Mesenchymal stem cell (in vitro differentiated cells and primary cell): ENCODE results near the gene SLC12A3.

Source experiments
- DNase-seq: peaks from one replicate; pipeline ENCODE4 v3.0.0-alpha.2; 2013
- H2AFZ ChIP-seq: one replicate; pipeline ENCODE4 v1.6.1; 2013; ENCODE audit warnings: low read depth, mild to moderate bottlenecking, control low read depth, inconsistent platforms, low read length, moderate library complexity
- H2AK5ac ChIP-seq: 2 replicates; pipeline ENCODE4 v1.6.1; 2013; ENCODE audit warnings: low read length, moderate library complexity, mild to moderate bottlenecking, inconsistent platforms; ENCODE audit not compliant: severe bottlenecking
- H2BK120ac ChIP-seq: one replicate; pipeline ENCODE4 v1.6.1; 2013; ENCODE audit warnings: low read depth, mild to moderate bottlenecking, inconsistent platforms, low read length, moderate library complexity
- H2BK12ac ChIP-seq, 2 experiments: one replicate each; pipeline ENCODE4 v1.6.1; 2013; ENCODE audit warnings: inconsistent platforms in 2 of 2, low read length in 2 of 2, mild to moderate bottlenecking in 2 of 2, moderate library complexity in 2 of 2, control low read depth in 1 of 2
- H2BK15ac ChIP-seq: one replicate; pipeline ENCODE4 v1.6.1; 2013; ENCODE audit warnings: mild to moderate bottlenecking, low read depth, inconsistent platforms; ENCODE audit not compliant: poor library complexity, severe bottlenecking
- H2BK5ac ChIP-seq: 2 replicates; pipeline ENCODE4 v1.6.1; 2013; ENCODE audit warnings: low read depth, mild to moderate bottlenecking, low read length, control low read depth, inconsistent platforms; ENCODE audit not compliant: poor library complexity, severe bottlenecking
- H3K14ac ChIP-seq, 2 experiments: one replicate each; pipeline ENCODE4 v1.6.1; 2013; ENCODE audit warnings: inconsistent platforms in 2 of 2, low read length in 2 of 2, control low read depth in 1 of 2, mild to moderate bottlenecking in 1 of 2, moderate library complexity in 1 of 2
- H3K18ac ChIP-seq, 2 experiments: one replicate each; pipeline ENCODE4 v1.6.1; 2013; ENCODE audit warnings: inconsistent platforms in 2 of 2, low read length in 2 of 2, control low read depth in 1 of 2, low read depth in 1 of 2, mild to moderate bottlenecking in 1 of 2
- H3K23ac ChIP-seq, 2 experiments: one replicate each; pipeline ENCODE4 v1.6.1; 2013; ENCODE audit warnings: inconsistent platforms in 2 of 2, low read length in 2 of 2, mild to moderate bottlenecking in 2 of 2, moderate library complexity in 2 of 2, control low read depth in 1 of 2
- H3K27ac ChIP-seq: 2 replicates; pipeline ENCODE4 v1.5.1; 2013; ENCODE audit warnings: mild to moderate bottlenecking, moderate library complexity, low read length, control low read depth, inconsistent platforms; ENCODE audit not compliant: poor library complexity, severe bottlenecking
- H3K27me3 ChIP-seq, 2 experiments: 2 replicates each; pipeline versions ENCODE4 v1.6.1 to v1.7.0; 2013; ENCODE audit warnings: low read length in 2 of 2, mild to moderate bottlenecking in 2 of 2, moderate library complexity in 2 of 2, control low read depth in 1 of 2, inconsistent platforms in 1 of 2; ENCODE audit not compliant: control insufficient read depth in 1 of 2, insufficient read depth in 1 of 2
- H3K36me3 ChIP-seq, 2 experiments: 2 replicates each; pipeline versions ENCODE4 v1.6.1 to v1.7.0; 2013; ENCODE audit warnings: low read length in 2 of 2, control low read depth in 1 of 2, inconsistent platforms in 1 of 2, low read depth in 1 of 2, mild to moderate bottlenecking in 1 of 2; ENCODE audit not compliant: insufficient read depth in 2 of 2, control insufficient read depth in 1 of 2
- H3K4ac ChIP-seq, 2 experiments: one replicate each; pipeline ENCODE4 v1.6.1; 2013; ENCODE audit warnings: inconsistent platforms in 2 of 2, low read length in 2 of 2, mild to moderate bottlenecking in 2 of 2, moderate library complexity in 2 of 2, control low read depth in 1 of 2, low read depth in 1 of 2
- H3K4me1 ChIP-seq: 2 replicates; pipeline ENCODE4 v1.6.1; 2013; ENCODE audit warnings: low read depth, low read length, control low read depth; ENCODE audit not compliant: control insufficient read depth, insufficient read depth
- H3K4me2 ChIP-seq: 2 replicates; pipeline ENCODE4 v1.6.1; 2013; ENCODE audit warnings: low read length, mild to moderate bottlenecking, inconsistent platforms; ENCODE audit not compliant: poor library complexity, severe bottlenecking
- H3K4me3 ChIP-seq, 2 experiments: 2 replicates each; pipeline versions ENCODE4 v1.5.1 to v1.7.0; 2013; ENCODE audit warnings: low read length in 2 of 2, mild to moderate bottlenecking in 2 of 2, control low read depth in 1 of 2, low read depth in 1 of 2; ENCODE audit not compliant: insufficient read depth in 1 of 2
- H3K79me1 ChIP-seq: replicated peaks from 2 replicates; pipeline ENCODE4 v1.6.1; 2013; ENCODE audit warnings: mild to moderate bottlenecking, control low read depth, low read length, inconsistent platforms; ENCODE audit not compliant: poor library complexity, severe bottlenecking
- H3K9ac ChIP-seq: 2 replicates; pipeline ENCODE4 v1.7.0; 2013; ENCODE audit warnings: mild to moderate bottlenecking, low read length, moderate library complexity
- H3K9me3 ChIP-seq: 2 replicates; pipeline ENCODE4 v1.7.0; 2013; ENCODE audit warnings: mild to moderate bottlenecking, low read length; ENCODE audit not compliant: control insufficient read depth
- H4K8ac ChIP-seq: one replicate; pipeline ENCODE4 v1.6.1; 2013; ENCODE audit warnings: inconsistent platforms, mild to moderate bottlenecking, low read length, moderate library complexity
- H4K91ac ChIP-seq: one replicate; pipeline ENCODE4 v1.6.1; 2013; ENCODE audit warnings: mild to moderate bottlenecking, low read length, inconsistent platforms
- WGBS: methylation state at CpG from one replicate; pipeline ENCODE4 v1.1.7; 2013; ENCODE audit warnings: mixed read lengths; 5-methylcytosine and 5-hydroxymethylcytosine counted together

SLC12A3 gene

DNA sequence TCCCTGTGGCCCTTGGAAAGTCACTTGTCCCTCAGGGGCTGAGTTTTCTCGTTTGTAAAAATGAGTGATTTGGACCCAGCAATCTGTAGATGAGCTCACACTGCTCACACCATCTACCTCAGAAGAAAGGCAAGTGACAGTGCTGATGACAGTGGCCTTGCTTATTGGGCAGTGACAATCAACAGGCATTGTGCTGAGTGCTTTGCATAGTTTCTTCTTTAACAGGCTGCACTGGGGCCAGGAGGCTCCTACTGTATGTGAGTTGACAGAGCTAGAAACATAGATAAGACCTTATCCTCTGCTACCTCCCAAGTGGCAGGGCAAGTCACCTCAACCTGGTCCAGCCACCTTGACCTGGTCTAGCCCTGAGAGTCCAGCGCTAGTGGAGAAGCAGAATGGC is 29.7 kb upstream of the SLC12A3 start:
- no peak overlapping the region for H3K9ac ChIP-seq
- no peak overlapping the region for H3K4me3 ChIP-seq
- no peak overlapping the region for H2BK5ac ChIP-seq
- H4K8ac ChIP-seq, result peak overlapping the region; percentile 52
- no peak overlapping the region for H2AFZ ChIP-seq
- H3K4me2 ChIP-seq, result no peak overlapping the region
- H2BK15ac ChIP-seq, result no peak overlapping the region
- H3K4me1 ChIP-seq, result peaks cover 5% of the 10 kb centered on the region
- H3K27me3 ChIP-seq, result no peaks in the 10 kb centered on the region
- H2AK5ac ChIP-seq, result no peak overlapping the region
- no peak overlapping the region for H2BK12ac ChIP-seq
- H3K23ac ChIP-seq, result no peak overlapping the region
- no peak overlapping the region for H3K18ac ChIP-seq
- H3K14ac ChIP-seq, result no peak overlapping the region
- no peak overlapping the region for H4K91ac ChIP-seq
- peaks cover 29 to 90% of the 10 kb centered on the region in 2 experiments for H3K36me3 ChIP-seq
- WGBS, result 94% methylated on average over 2 of the region's 2 CpGs
- peaks cover 7% of the 10 kb centered on the region for H3K79me1 ChIP-seq
- no peak overlapping the region for H3K4ac ChIP-seq
- no peak overlapping the region for H3K27ac ChIP-seq
- no peak overlapping the region for H2BK120ac ChIP-seq
- no peaks in the 10 kb centered on the region for H3K9me3 ChIP-seq
- no peak for DNase-seq

DNA sequence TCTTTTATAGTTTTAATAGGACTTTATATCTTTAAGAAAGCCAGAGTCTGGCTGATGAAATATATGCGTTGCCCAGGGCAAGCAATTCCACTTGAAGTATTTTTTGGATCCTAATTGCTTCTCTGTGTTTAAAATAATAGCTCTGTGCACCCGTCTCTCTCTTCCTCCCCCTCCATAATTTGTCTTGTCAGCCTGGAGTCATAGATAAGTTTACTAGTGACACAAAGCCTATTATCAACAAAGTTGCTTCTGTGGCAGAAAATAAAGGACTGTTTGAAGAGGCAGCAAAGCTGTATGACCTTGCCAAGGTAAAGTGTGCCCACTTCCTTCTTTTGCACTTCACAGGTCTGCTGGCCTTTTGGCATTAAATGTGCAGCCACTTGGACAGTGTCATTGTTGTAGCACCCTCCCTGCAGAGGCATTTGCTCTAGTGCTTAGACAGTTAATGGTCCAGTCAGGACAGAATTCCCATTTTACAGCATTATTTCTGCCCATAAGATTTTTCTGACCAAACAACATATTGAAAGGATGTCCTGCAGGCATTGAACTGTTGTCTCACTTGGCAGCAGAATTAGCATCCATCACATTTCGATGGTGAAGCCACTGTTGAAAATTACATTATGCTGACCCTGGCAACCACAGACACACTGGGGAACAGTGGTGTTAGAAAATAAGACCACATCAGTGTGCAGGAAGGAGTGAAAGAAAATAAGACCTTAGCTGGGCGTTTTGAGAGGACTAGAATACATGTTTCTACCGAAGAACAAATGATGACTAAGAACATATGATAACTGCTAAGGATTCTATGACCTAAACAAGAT is 28.4 kb upstream of the SLC12A3 start:
- no peak overlapping the region for H4K91ac ChIP-seq
- H2BK12ac ChIP-seq, result no peak overlapping the region
- no peak overlapping the region for H2BK5ac ChIP-seq
- no peak overlapping the region for H2BK15ac ChIP-seq
- no peak overlapping the region for H3K4me2 ChIP-seq
- H2AFZ ChIP-seq, result no peak overlapping the region
- H3K18ac ChIP-seq, result no peak overlapping the region
- no peak overlapping the region for H3K23ac ChIP-seq
- H3K27ac ChIP-seq, result no peak overlapping the region
- H3K4me1 ChIP-seq, result peaks cover 3% of the 10 kb centered on the region
- no peaks in the 10 kb centered on the region for H3K27me3 ChIP-seq
- H4K8ac ChIP-seq, result no peak overlapping the region
- no peak overlapping the region for H3K4me3 ChIP-seq
- WGBS, result 93% methylated on average over 4 of the region's 5 CpGs
- peaks cover 37 to 84% of the 10 kb centered on the region in 2 experiments for H3K36me3 ChIP-seq
- no peak overlapping the region for H3K4ac ChIP-seq
- no peak for DNase-seq
- no peak overlapping the region for H3K9ac ChIP-seq
- H2BK120ac ChIP-seq, result no peak overlapping the region
- peaks cover 7% of the 10 kb centered on the region for H3K79me1 ChIP-seq
- no peak overlapping the region for H2AK5ac ChIP-seq
- H3K14ac ChIP-seq, result no peak overlapping the region
- H3K9me3 ChIP-seq, result no peaks in the 10 kb centered on the region

DNA sequence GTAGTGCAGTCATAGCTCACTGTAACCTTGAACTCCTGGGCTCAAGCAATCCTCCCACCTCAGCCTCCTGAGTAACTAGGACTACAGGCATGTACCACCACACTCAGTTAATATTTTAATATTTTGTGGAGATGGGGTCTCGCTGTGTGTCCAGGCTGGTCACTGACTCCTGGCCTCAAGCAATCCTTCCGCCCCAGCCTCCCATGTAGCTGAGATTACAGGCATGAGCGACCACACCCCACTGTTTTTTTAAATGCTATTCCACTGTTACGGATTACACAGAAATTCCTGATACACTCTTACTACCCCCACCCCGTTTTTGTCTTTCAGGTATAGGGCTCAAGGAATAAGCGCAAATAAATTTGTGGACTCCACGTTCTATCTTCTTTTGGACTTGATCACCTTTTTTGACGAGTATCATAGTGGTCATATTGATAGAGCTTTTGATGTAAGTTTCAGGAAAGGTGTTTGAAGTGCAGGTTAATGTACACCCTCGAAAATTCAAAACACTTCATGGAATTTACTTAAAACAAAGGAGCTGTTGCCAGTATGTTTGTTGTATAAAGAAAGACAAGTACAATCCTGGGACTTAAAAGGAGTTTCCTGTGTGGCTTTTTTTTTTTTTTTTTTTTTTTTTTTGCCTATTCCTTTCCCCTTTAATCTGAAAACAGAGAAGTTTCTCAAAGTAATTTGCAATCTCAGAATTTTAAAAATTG is 26.2 kb upstream of the SLC12A3 start:
- Histone ChIP-seq H2AK5ac (no peak overlapping the region), H3K14ac (no peak overlapping the region), H3K9me3 (no peaks in the 10 kb centered on the region), H3K27me3 (no peaks in the 10 kb centered on the region), H3K18ac (no peak overlapping the region), H3K23ac (no peak overlapping the region), H3K9ac (no peak overlapping the region), H3K27ac (no peak overlapping the region), H2BK12ac (no peak overlapping the region), H3K36me3 (peaks cover 40 to 83% of the 10 kb centered on the region in 2 experiments), H4K8ac (no peak overlapping the region), H2AFZ (no peak overlapping the region), H3K4ac (no peak overlapping the region), H3K4me2 (no peak overlapping the region), H2BK120ac (no peak overlapping the region), H3K4me3 (no peak overlapping the region), H3K79me1 (peaks cover 4% of the 10 kb centered on the region), H3K4me1 (no peaks in the 10 kb centered on the region), H4K91ac (no peak overlapping the region), H2BK5ac (no peak overlapping the region), H2BK15ac (no peak overlapping the region)
- DNase-seq, result no peak
- 98% methylated on average over 8 of the region's 9 CpGs for WGBS

DNA sequence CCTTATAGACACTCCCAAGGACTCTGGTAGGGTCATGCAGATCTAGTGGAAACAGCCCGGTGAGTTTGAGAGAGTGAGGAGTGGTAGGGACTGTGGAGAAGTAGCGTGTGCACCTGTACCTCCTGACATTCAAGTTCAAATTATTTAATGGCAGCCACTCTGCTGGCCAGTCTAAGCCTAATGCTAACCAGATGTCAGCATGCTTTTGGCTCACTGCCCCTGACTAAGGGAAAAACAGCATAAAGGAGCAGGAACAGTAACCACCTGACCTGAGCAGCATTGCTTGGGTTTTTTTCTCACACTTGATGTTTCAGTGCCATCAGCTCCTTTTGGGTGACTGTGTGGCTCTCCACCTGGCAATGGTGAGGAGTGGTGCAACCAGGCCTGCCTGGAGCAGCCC is 23.8 kb upstream of the SLC12A3 start:
- H2AK5ac ChIP-seq, result no peak overlapping the region
- H3K9me3 ChIP-seq, result no peaks in the 10 kb centered on the region
- H3K18ac ChIP-seq, result no peak overlapping the region
- no peak overlapping the region for H3K4ac ChIP-seq
- 100% methylated on average over 2 of the region's 2 CpGs for WGBS
- H3K4me1 ChIP-seq, result no peaks in the 10 kb centered on the region
- H3K27ac ChIP-seq, result no peak overlapping the region
- H3K4me2 ChIP-seq, result no peak overlapping the region
- H2BK15ac ChIP-seq, result no peak overlapping the region
- no peak overlapping the region for H3K14ac ChIP-seq
- H4K8ac ChIP-seq, result no peak overlapping the region
- H2BK12ac ChIP-seq, result no peak overlapping the region
- H4K91ac ChIP-seq, result no peak overlapping the region
- peaks cover 41 to 82% of the 10 kb centered on the region in 2 experiments for H3K36me3 ChIP-seq
- H3K27me3 ChIP-seq, result no peaks in the 10 kb centered on the region
- DNase-seq, result no peak
- no peak overlapping the region for H3K4me3 ChIP-seq
- no peak overlapping the region for H2BK120ac ChIP-seq
- H3K9ac ChIP-seq, result no peak overlapping the region
- peaks cover 4% of the 10 kb centered on the region for H3K79me1 ChIP-seq
- H2AFZ ChIP-seq, result no peak overlapping the region
- no peak overlapping the region for H3K23ac ChIP-seq
- H2BK5ac ChIP-seq, result no peak overlapping the region
